ENCODE measurements around the gene SLC4A2.

DNA sequence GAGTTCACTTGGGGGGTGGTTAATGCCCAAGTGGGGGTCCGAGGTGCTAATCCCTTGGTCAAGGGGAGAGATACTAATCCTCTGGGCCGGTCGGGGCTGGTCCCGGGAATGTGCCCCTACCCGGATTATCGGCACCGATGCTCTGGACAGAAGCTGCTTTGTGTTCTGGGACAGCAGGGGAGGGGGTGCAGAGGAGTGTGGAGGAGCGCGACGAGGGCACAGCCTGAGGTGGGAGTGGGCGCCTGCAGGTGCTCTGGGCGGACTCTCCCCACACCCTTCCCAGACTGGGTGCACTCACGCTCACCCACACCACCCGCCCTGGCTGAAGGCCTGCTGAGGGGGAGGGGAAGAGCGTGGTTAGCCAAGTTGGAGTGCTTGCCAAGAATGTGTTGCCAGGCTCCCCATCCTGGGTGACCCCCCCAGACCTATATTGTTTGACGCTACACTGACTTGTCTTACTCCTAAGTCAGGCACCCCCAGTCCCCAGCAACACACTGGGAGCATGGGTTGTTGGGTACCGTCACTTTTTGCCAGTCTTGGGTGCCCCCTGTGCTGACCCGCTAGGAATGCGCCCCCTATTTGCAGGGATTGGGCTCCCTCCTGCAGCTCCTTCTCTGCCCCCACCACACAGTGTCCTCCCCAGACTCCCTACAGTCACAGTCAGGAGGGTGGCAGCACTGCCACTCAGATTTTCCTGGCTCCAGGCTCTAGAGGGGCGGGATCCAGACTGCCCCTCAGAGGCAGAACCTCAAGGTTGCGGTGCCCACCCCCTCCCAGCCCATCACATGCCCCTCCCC, 1.2 kb downstream of the SLC4A2 start:
- TF ChIP-seq POLR2A (IDR thresholded peaks at IDR 0.05) (no peak), EP300 (IDR thresholded peaks at IDR 0.05) (peak in 1 of 4 donors; percentile 24)
- TF ChIP-seq, protein P1, sequence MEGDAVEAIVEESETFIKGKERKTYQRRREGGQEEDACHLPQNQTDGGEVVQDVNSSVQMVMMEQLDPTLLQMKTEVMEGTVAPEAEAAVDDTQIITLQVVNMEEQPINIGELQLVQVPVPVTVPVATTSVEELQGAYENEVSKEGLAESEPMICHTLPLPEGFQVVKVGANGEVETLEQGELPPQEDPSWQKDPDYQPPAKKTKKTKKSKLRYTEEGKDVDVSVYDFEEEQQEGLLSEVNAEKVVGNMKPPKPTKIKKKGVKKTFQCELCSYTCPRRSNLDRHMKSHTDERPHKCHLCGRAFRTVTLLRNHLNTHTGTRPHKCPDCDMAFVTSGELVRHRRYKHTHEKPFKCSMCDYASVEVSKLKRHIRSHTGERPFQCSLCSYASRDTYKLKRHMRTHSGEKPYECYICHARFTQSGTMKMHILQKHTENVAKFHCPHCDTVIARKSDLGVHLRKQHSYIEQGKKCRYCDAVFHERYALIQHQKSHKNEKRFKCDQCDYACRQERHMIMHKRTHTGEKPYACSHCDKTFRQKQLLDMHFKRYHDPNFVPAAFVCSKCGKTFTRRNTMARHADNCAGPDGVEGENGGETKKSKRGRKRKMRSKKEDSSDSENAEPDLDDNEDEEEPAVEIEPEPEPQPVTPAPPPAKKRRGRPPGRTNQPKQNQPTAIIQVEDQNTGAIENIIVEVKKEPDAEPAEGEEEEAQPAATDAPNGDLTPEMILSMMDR (IDR thresholded peaks at IDR 0.05) = no peak
